IMR-90 (cell line): ENCODE measurements around the gene SLC46A1. TPM values are rescaled to one million over a fixed set of nuclear protein-coding genes. Genes with fewer than 3 reads are reported as not detected.

ENCODE experiments used
- ATAC-seq: fragments of 200-7000 bp; cut with Tn5 transposase; 2 replicates; pipeline ENCODE4 v1.9.1; 2020; ENCODE audit warnings: low read depth, mild to moderate bottlenecking, moderate library complexity
- BruUV-seq: library from RNA; stranded (reverse); fragments of 400-500 nt; replicated peaks from 2 replicates; lab custom pipeline; 2021; lab: Mats Ljungman, UMichigan
- CTCF ChIA-PET: fragments of 300-600 bp; formaldehyde crosslinking; extraction: SDS; loops from one replicate; lab custom pipeline; 2021; ENCODE audit warnings: antibody characterized with exemption; lab: Yijun Ruan, JAX
- POLR2A ChIA-PET: fragments of 300-600 bp; sonication (Branson Sonifier 250); formaldehyde crosslinking; loops from one replicate; lab custom pipeline; 2022; ENCODE audit warnings: antibody characterized with exemption; ENCODE audit not compliant: unreplicated experiment; lab: Charles Lee
- DNase-seq: peaks from one replicate; pipeline ENCODE4 v3.0.0; 2013
- H2AFZ ChIP-seq: replicated peaks from 2 replicates; pipeline ENCODE3; 2013; ENCODE audit warnings: low read length, mild to moderate bottlenecking; ENCODE audit not compliant: poor library complexity
- H2AK5ac ChIP-seq: 2 replicates; pipeline ENCODE4 v1.6.1; 2013; ENCODE audit warnings: low read depth, low read length, inconsistent platforms
- H2AK9ac ChIP-seq: replicated peaks from 2 replicates; pipeline ENCODE3; 2013; ENCODE audit warnings: mild to moderate bottlenecking, low read depth, low read length, moderate library complexity; ENCODE audit not compliant: poor library complexity
- H2BK120ac ChIP-seq: 2 replicates; pipeline ENCODE4 v1.6.1; 2013; ENCODE audit warnings: low read depth, low read length, inconsistent platforms
- H2BK15ac ChIP-seq: 3 replicates; pipeline ENCODE4 v1.6.1; 2013; ENCODE audit warnings: low read depth, low read length, inconsistent platforms
- H2BK20ac ChIP-seq: 2 replicates; pipeline ENCODE4 v1.6.1; 2013; ENCODE audit warnings: low read depth, mild to moderate bottlenecking, inconsistent platforms, low read length, moderate library complexity
- H2BK5ac ChIP-seq: 2 replicates; pipeline ENCODE4 v1.6.1; 2013; ENCODE audit warnings: mild to moderate bottlenecking, low read depth, low read length, inconsistent platforms; ENCODE audit not compliant: poor library complexity, severe bottlenecking
- H3K14ac ChIP-seq: replicated peaks from 2 replicates; pipeline ENCODE4 v1.6.1; 2013; ENCODE audit warnings: low read depth, low read length, inconsistent platforms
- H3K18ac ChIP-seq: 2 replicates; pipeline ENCODE4 v1.6.1; 2013; ENCODE audit warnings: low read depth, low read length, control low read depth
- H3K23ac ChIP-seq: 2 replicates; pipeline ENCODE4 v1.6.1; 2013; ENCODE audit warnings: low read depth, low read length, inconsistent platforms
- H3K27ac ChIP-seq: 2 replicates; pipeline ENCODE4 v1.5.1; 2013; ENCODE audit warnings: mild to moderate bottlenecking, control low read depth, low read length; ENCODE audit not compliant: insufficient read depth
- H3K27me3 ChIP-seq: 2 replicates; pipeline ENCODE4 v1.6.1; 2013; ENCODE audit warnings: low read length; ENCODE audit not compliant: control insufficient read depth, insufficient read depth
- H3K36me3 ChIP-seq: 2 replicates; pipeline ENCODE4 v1.6.1; 2013; ENCODE audit warnings: low read length, mixed read lengths; ENCODE audit not compliant: control insufficient read depth, insufficient read depth
- H3K4ac ChIP-seq: 2 replicates; pipeline ENCODE4 v1.6.1; 2013; ENCODE audit warnings: low read depth, low read length, inconsistent platforms
- H3K4me1 ChIP-seq: 2 replicates; pipeline ENCODE4 v1.6.1; 2013; ENCODE audit warnings: low read length, mixed read lengths; ENCODE audit not compliant: control insufficient read depth, insufficient read depth
- H3K4me2 ChIP-seq: 2 replicates; pipeline ENCODE4 v1.6.1; 2013; ENCODE audit warnings: low read depth, mild to moderate bottlenecking, control low read depth, low read length, moderate library complexity
- H3K4me3 ChIP-seq: 2 replicates; pipeline ENCODE4 v1.5.1; 2013; ENCODE audit warnings: low read depth, mild to moderate bottlenecking, control low read depth, low read length, moderate library complexity; ENCODE audit not compliant: insufficient read depth
- H3K56ac ChIP-seq: 2 replicates; pipeline ENCODE4 v1.6.1; 2013; ENCODE audit warnings: low read length, inconsistent platforms; ENCODE audit not compliant: insufficient read depth; ENCODE audit errors: extremely low read depth
- H3K79me1 ChIP-seq, 2 experiments: 2 replicates each; pipeline ENCODE4 v1.6.1; 2013; ENCODE audit warnings: low read length in 2 of 2, inconsistent platforms in 1 of 2, low read depth in 1 of 2
- H3K9ac ChIP-seq: 2 replicates; pipeline ENCODE4 v1.6.1; 2013; ENCODE audit warnings: low read depth, low read length, control low read depth
- H3K9me1 ChIP-seq: 2 replicates; pipeline ENCODE4 v1.6.1; 2013; ENCODE audit warnings: low read length, inconsistent platforms; ENCODE audit not compliant: insufficient read depth
- H3K9me3 ChIP-seq: 2 replicates; pipeline ENCODE4 v1.6.1; 2013; ENCODE audit warnings: low read length; ENCODE audit not compliant: control insufficient read depth, insufficient read depth
- H4K20me1 ChIP-seq: 2 replicates; pipeline ENCODE4 v1.6.1; 2013; ENCODE audit warnings: low read length, inconsistent platforms; ENCODE audit not compliant: insufficient read depth
- H4K5ac ChIP-seq: 2 replicates; pipeline ENCODE4 v1.6.1; 2013; ENCODE audit warnings: mild to moderate bottlenecking, low read depth, low read length, control low read depth
- H4K8ac ChIP-seq, 2 experiments: 2 replicates each; pipeline ENCODE4 v1.6.1; 2013; ENCODE audit warnings: low read depth in 2 of 2, low read length in 2 of 2, control low read depth in 1 of 2, inconsistent platforms in 1 of 2
- H4K91ac ChIP-seq: 2 replicates; pipeline ENCODE4 v1.6.1; 2013; ENCODE audit warnings: low read depth, low read length, inconsistent platforms; ENCODE audit not compliant: insufficient read depth
- BHLHE40 ChIP-seq: fragments of 150-350 bp; IDR thresholded peaks from 2 replicates; pipeline ENCODE4 v1.6.1; 2016; ENCODE audit warnings: mild to moderate bottlenecking, low read depth, low read length
- CEBPB ChIP-seq: IDR thresholded peaks from 2 replicates; pipeline ENCODE4 v1.6.1; 2012; ENCODE audit warnings: low read depth, low read length, improper control_type of control experiment
- ELK1 ChIP-seq: fragments of 150-350 bp; IDR thresholded peaks from 2 replicates; pipeline ENCODE4 v1.6.1; 2016; ENCODE audit warnings: low read depth, mild to moderate bottlenecking, low read length, moderate library complexity, borderline replicate concordance
- FOS ChIP-seq: fragments of 150-350 bp; IDR thresholded peaks from 2 replicates; pipeline ENCODE4 v1.6.1; 2016; ENCODE audit warnings: low read depth, low read length
- MXI1 ChIP-seq: IDR thresholded peaks from 2 replicates; pipeline ENCODE4 v1.6.1; 2012; ENCODE audit warnings: low read depth, mild to moderate bottlenecking, low read length, moderate library complexity, borderline replicate concordance
- RAD21 ChIP-seq: IDR thresholded peaks from 2 replicates; pipeline ENCODE4 v1.6.1; 2012; ENCODE audit warnings: low read length, improper control_type of control experiment
- RFX5 ChIP-seq: IDR thresholded peaks from 2 replicates; pipeline ENCODE4 v1.8.0; 2012; ENCODE audit warnings: low read depth, mild to moderate bottlenecking, low read length, moderate library complexity
- WGBS, 2 experiments: methylation state at CpG; one replicate each; pipeline versions ENCODE4 v1.1.5 to v1.1.7; 2013; ENCODE audit warnings: missing lambda C conversion rate in 2 of 2; ENCODE audit not compliant: insufficient read length in 1 of 2; ENCODE audit errors: extremely low coverage in 2 of 2; 5-methylcytosine and 5-hydroxymethylcytosine counted together
- dilution Hi-C: fragments of 300-500 bp; cut with HindIII; formaldehyde crosslinking; loops from one replicate; pipeline ENCODE4 v1.14.3; 2018; ENCODE audit warnings: low sequenced_read_pairs; ENCODE audit not compliant: unreplicated experiment
- in situ Hi-C: fragments of 300-500 bp; cut with MboI; formaldehyde crosslinking; loops from 3 replicates; pipeline ENCODE4 v1.14.3; 2019; ENCODE audit warnings: low sequenced_read_pairs, inconsistent platforms, mixed read lengths
- intact Hi-C: fragments of 100-400 bp; cut with micrococcal nuclease; formaldehyde crosslinking; loops from 2 replicates; pipeline ENCODE4 v1.10.0; 2022
- polyA plus RNA-seq, 3 experiments: library from polyadenylated mRNA; depleted of rRNA; stranded (reverse); fragments of >200 nt; gene quantifications; 2 replicates each; pipeline ENCODE4 v1.2.3, GENCODE V29; 2012; ENCODE audit warnings: low replicate concordance in 1 of 3
- total RNA-seq: library from RNA; depleted of rRNA; stranded (reverse); fragments of >200 nt; gene quantifications from 2 replicates; pipeline ENCODE4 v1.2.3, GENCODE V29; 2012

Gene SLC46A1
- total and polyA plus RNA-seq, 2 of the 4 experiments (the other 2 are of a cell fraction): 2.7 to 3.9 TPM

GRCh38 chr17:28368306-28368831 is 37.6 kb downstream of the SLC46A1 start:
- peaks cover 23% of the 10 kb centered on the region for H3K9me1 ChIP-seq
- H2BK120ac ChIP-seq: no peak overlapping the region
- H2BK5ac ChIP-seq: no peak overlapping the region
- ATAC-seq (no peak), DNase-seq (no peak)
- POLR2A ChIA-PET: no interaction called here
- H3K27ac ChIP-seq: no peak overlapping the region
- H3K18ac ChIP-seq: no peak overlapping the region
- H3K14ac ChIP-seq: no peak overlapping the region
- H3K79me1 ChIP-seq: peaks cover 5 to 11% of the 10 kb centered on the region in 2 experiments; a peak in 3 of 4 replicates
- H2AFZ ChIP-seq: no peak overlapping the region
- no peak overlapping the region for H3K9ac ChIP-seq
- no peak overlapping the region for H3K23ac ChIP-seq
- H2BK15ac ChIP-seq: no peak overlapping the region
- no peak overlapping the region for H4K5ac ChIP-seq
- CTCF ChIA-PET: no interaction called here
- no TSS peak for BruUV-seq
- dilution Hi-C loops (no loop called here), intact Hi-C loops (no loop called here), in situ Hi-C loops (no loop called here)
- H4K91ac ChIP-seq: no peak overlapping the region
- H3K4me3 ChIP-seq: no peak overlapping the region
- H4K8ac ChIP-seq: no peak overlapping the region
- H4K20me1 ChIP-seq: peaks cover 14% of the 10 kb centered on the region
- TF ChIP-seq CEBPB: no peak
- no peak for TF ChIP-seq FOS
- no peak for TF ChIP-seq BHLHE40
- TF ChIP-seq MXI1: no peak
- TF ChIP-seq RFX5: no peak
- TF ChIP-seq ELK1: no peak
- no peak for TF ChIP-seq RAD21
- no peak overlapping the region for H2AK9ac ChIP-seq
- H3K36me3 ChIP-seq: peaks cover 3% of the 10 kb centered on the region; the same call in 1 of the 2 replicates
- peaks cover 14% of the 10 kb centered on the region; the same call in 1 of the 2 replicates for H3K4me1 ChIP-seq
- WGBS, 2 experiments: 100% methylated on average over 2 of the region's 5 CpGs; no CpG with 5 or more reads in 1 of the 2 experiments
- H3K9me3 ChIP-seq: no peaks in the 10 kb centered on the region
- H3K27me3 ChIP-seq: no peaks in the 10 kb centered on the region
- H2AK5ac ChIP-seq: no peak overlapping the region
- no peak overlapping the region for H3K4ac ChIP-seq
- H3K56ac ChIP-seq: no peak overlapping the region
- H3K4me2 ChIP-seq: no peak overlapping the region
- H2BK20ac ChIP-seq: no peak overlapping the region
